Liver (tissue), 9 donors: ENCODE data around the gene MLXIP. TPM values are rescaled to one million over a fixed set of nuclear protein-coding genes. Genes with fewer than 3 reads are reported as not detected.

Experiments
- DNase-seq: peaks from one replicate; pipeline ENCODE4 v3.0.0-alpha.2; 2017; ENCODE audit warnings: low spot score
- H3K27ac ChIP-seq, 2 donors: one replicate each; pipeline ENCODE4 v1.7.0; 2013; ENCODE audit warnings: inconsistent platforms in 2 of 2, low read length in 2 of 2, control low read depth in 1 of 2, low read depth in 1 of 2, mild to moderate bottlenecking in 1 of 2
- H3K27me3 ChIP-seq, 4 donors: one replicate each; pipeline versions ENCODE4 v1.6.1 to v1.7.0; 2013; ENCODE audit warnings: low read length in 3 of 4, inconsistent platforms in 1 of 4, mild to moderate bottlenecking in 1 of 4, moderate library complexity in 1 of 4; ENCODE audit not compliant: control insufficient read depth in 4 of 4, insufficient read depth in 4 of 4
- H3K36me3 ChIP-seq, 4 donors: one replicate each; pipeline versions ENCODE4 v1.6.1 to v1.7.0; 2013; ENCODE audit warnings: low read length in 3 of 4, mild to moderate bottlenecking in 3 of 4, low read depth in 1 of 4, moderate library complexity in 1 of 4; ENCODE audit not compliant: control insufficient read depth in 4 of 4, insufficient read depth in 3 of 4
- H3K4me1 ChIP-seq, 4 donors: one replicate each; pipeline versions ENCODE4 v1.6.1 to v1.7.0; 2013; ENCODE audit warnings: low read length in 3 of 4, mild to moderate bottlenecking in 3 of 4, moderate library complexity in 1 of 4; ENCODE audit not compliant: control insufficient read depth in 4 of 4, insufficient read depth in 4 of 4
- H3K4me3 ChIP-seq, 3 donors: one replicate each; pipeline versions ENCODE4 v1.6.1 to v1.7.0; 2013; ENCODE audit warnings: low read length in 3 of 3, control low read depth in 1 of 3, low read depth in 1 of 3, mild to moderate bottlenecking in 1 of 3
- H3K9ac ChIP-seq, 2 donors: one replicate each; pipeline ENCODE4 v1.7.0; 2013; ENCODE audit warnings: low read length in 2 of 2, mild to moderate bottlenecking in 2 of 2, moderate library complexity in 2 of 2, control low read depth in 1 of 2, low read depth in 1 of 2
- H3K9me3 ChIP-seq, 4 donors: one replicate each; pipeline versions ENCODE4 v1.6.1 to v1.7.0; 2013; ENCODE audit warnings: low read length in 3 of 4; ENCODE audit not compliant: control insufficient read depth in 4 of 4
- ATF3 ChIP-seq: IDR thresholded peaks from 2 replicates; pipeline ENCODE4 v1.6.1; 2016; ENCODE audit warnings: antibody characterized with exemption
- CTCF ChIP-seq: fragments of 150-350 bp; IDR thresholded peaks from 2 replicates; pipeline ENCODE4 v1.5.1; 2017; ENCODE audit warnings: improper control_type of control experiment, low read depth, low read length; ENCODE audit not compliant: missing input control
- FOXA1 ChIP-seq: IDR thresholded peaks from 2 replicates; pipeline ENCODE4 v1.6.1; 2016; ENCODE audit warnings: antibody characterized with exemption
- FOXA2 ChIP-seq: IDR thresholded peaks from 2 replicates; pipeline ENCODE4 v1.6.1; 2016; ENCODE audit warnings: antibody characterized with exemption
- GABPA ChIP-seq, 2 donors: IDR thresholded peaks in 1 of 2; conservative IDR thresholded peaks in 1 of 2; 2 replicates each; pipeline ENCODE4 v1.6.1; 2016; ENCODE audit warnings: antibody characterized with exemption in 2 of 2, mild to moderate bottlenecking in 1 of 2, moderate library complexity in 1 of 2
- HNF4A ChIP-seq, 2 donors: conservative IDR thresholded peaks; 2 replicates each; pipeline ENCODE4 v1.6.1; 2016; ENCODE audit warnings: antibody characterized with exemption in 2 of 2, mild to moderate bottlenecking in 2 of 2
- HNF4G ChIP-seq: IDR thresholded peaks from 2 replicates; pipeline ENCODE4 v1.6.1; 2016; ENCODE audit warnings: antibody characterized with exemption
- JUND ChIP-seq, 2 donors: IDR thresholded peaks; 2 replicates each; pipeline ENCODE4 v1.6.1; 2016; ENCODE audit warnings: antibody characterized with exemption in 2 of 2
- MAX ChIP-seq: IDR thresholded peaks from 2 replicates; pipeline ENCODE4 v1.6.1; 2016; ENCODE audit warnings: antibody characterized with exemption
- NR2F2 ChIP-seq: IDR thresholded peaks from 2 replicates; pipeline ENCODE4 v1.6.1; 2016; ENCODE audit warnings: antibody characterized with exemption
- RAD21 ChIP-seq, 2 donors: IDR thresholded peaks; 2 replicates each; pipeline ENCODE4 v1.6.1; 2016; ENCODE audit warnings: antibody characterized with exemption in 2 of 2, mild to moderate bottlenecking in 2 of 2
- REST ChIP-seq: IDR thresholded peaks from 2 replicates; pipeline ENCODE4 v1.6.1; 2016; ENCODE audit warnings: antibody characterized with exemption, mild to moderate bottlenecking
- RXRA ChIP-seq, 2 donors: IDR thresholded peaks; 2 replicates each; pipeline ENCODE4 v1.6.1; 2017 to 2018; ENCODE audit warnings: antibody characterized with exemption in 2 of 2, mild to moderate bottlenecking in 1 of 2
- SP1 ChIP-seq: IDR thresholded peaks from 2 replicates; pipeline ENCODE4 v1.6.1; 2018; ENCODE audit warnings: antibody characterized with exemption, mild to moderate bottlenecking
- TAF1 ChIP-seq: conservative IDR thresholded peaks from 2 replicates; pipeline ENCODE4 v1.6.1; 2016; ENCODE audit warnings: antibody characterized with exemption, mild to moderate bottlenecking
- YY1 ChIP-seq: IDR thresholded peaks from 2 replicates; pipeline ENCODE4 v1.6.1; 2016; ENCODE audit warnings: antibody characterized with exemption, mild to moderate bottlenecking
- ZBTB33 ChIP-seq: IDR thresholded peaks from 2 replicates; pipeline ENCODE4 v1.6.1; 2016; ENCODE audit warnings: antibody characterized with exemption
- WGBS: extraction: QIAGEN DNeasy Blood & Tissue Kit; methylation state at CpG from one replicate; pipeline ENCODE4 v1.1.7; 2013; 5-methylcytosine and 5-hydroxymethylcytosine counted together
- polyA plus RNA-seq, 2 donors: library from polyadenylated mRNA; stranded (reverse) in 1 of 2; unstranded in 1 of 2; fragments of 200-250 nt in 1 of 2; fragments of >200 nt in 1 of 2; fragmentation: Nextera tagmentation in 1 of 2; extraction: Ambion mirVana in 1 of 2; gene quantifications; one replicate each; pipeline versions ENCODE4 v1.2.1 to v1.2.3, GENCODE V29; 2013 to 2015
- total RNA-seq, 2 donors: library from RNA; depleted of rRNA; stranded (reverse); fragments of >200 nt; gene quantifications; one replicate each; pipeline ENCODE4 v1.2.3, GENCODE V29; 2014
- donor health status: healthy.
- donor health status: healthy.
- donor health status: healthy.
- donor health status: healthy.
- donor health status: healthy.

The MLXIP gene
- total and polyA plus RNA-seq, 4 donors = 10.6 to 19.5 (median 11.0) TPM

GRCh38 chr12:122086641-122087285, 8.2 kb downstream of the MLXIP start (continued):
- TF ChIP-seq NR2F2 = no peak
- TF ChIP-seq JUND (IDR thresholded peaks at IDR 0.05) = no peak

- Histone ChIP-seq H3K4me1 (peaks cover 0 to 14% (median 2%) of the 10 kb centered on the region in 4 donors), H3K36me3 (peaks cover 0 to 9% (median 6%) of the 10 kb centered on the region in 4 donors), H3K9ac (no peak overlapping the region), H3K27me3 (no peaks in the 10 kb centered on the region), H3K9me3 (no peaks in the 10 kb centered on the region), H3K4me3 (no peak overlapping the region), H3K27ac (no peak overlapping the region)
- no peak for TF ChIP-seq RAD21 (IDR thresholded peaks at IDR 0.05)
- no peak for TF ChIP-seq ZBTB33
- TF ChIP-seq ATF3 = no peak
- TF ChIP-seq FOXA2 = no peak
- no peak for TF ChIP-seq HNF4A (conservative IDR thresholded peaks at IDR 0.05)
- no peak for TF ChIP-seq HNF4G
- TF ChIP-seq FOXA1 = no peak
- no peak for TF ChIP-seq GABPA (IDR thresholded peaks at IDR 0.05 in 1 of 2, conservative IDR thresholded peaks at IDR 0.05 in 1 of 2)
- TF ChIP-seq YY1 = no peak
- TF ChIP-seq REST = no peak
- TF ChIP-seq NR2F2 = no peak
- 88% methylated on average over 17 of the region's 17 CpGs for WGBS
- no peak for DNase-seq
Observed at GRCh38 chr12:122087431-122088178, 9.0 kb downstream of the MLXIP start.

GRCh38 chr12:122088179-122088810, 9.7 kb downstream of the MLXIP start:
- Histone ChIP-seq H3K27me3 (no peaks in the 10 kb centered on the region), H3K9me3 (no peaks in the 10 kb centered on the region), H3K36me3 (peaks cover 0 to 9% (median 6%) of the 10 kb centered on the region in 4 donors), H3K4me3 (no peak overlapping the region), H3K27ac (no peak overlapping the region), H3K9ac (no peak overlapping the region), H3K4me1 (peaks cover 0 to 9% (median under 1%) of the 10 kb centered on the region in 4 donors)
- no peak for TF ChIP-seq CTCF
- TF ChIP-seq RXRA (IDR thresholded peaks at IDR 0.05) = no peak
- no peak for TF ChIP-seq TAF1
- TF ChIP-seq SP1 = no peak
- TF ChIP-seq YY1 = no peak
- no peak for TF ChIP-seq HNF4G
- TF ChIP-seq HNF4A (conservative IDR thresholded peaks at IDR 0.05) = no peak
- no peak for TF ChIP-seq NR2F2
- no peak for TF ChIP-seq MAX
- TF ChIP-seq JUND (IDR thresholded peaks at IDR 0.05) = no peak
- no peak for TF ChIP-seq ATF3
- WGBS = 85% methylated on average over 9 of the region's 9 CpGs
- DNase-seq = no peak
